Suprapubic skin (tissue), 4 donors: ENCODE results near the gene ATAD5. TPM values are rescaled to one million over a fixed set of nuclear protein-coding genes. Genes with fewer than 3 reads are reported as not detected.

ENCODE experiments used
- DNase-seq, 2 donors: peaks; one replicate each; pipeline ENCODE4 v3.0.0-alpha.2; 2019; ENCODE audit warnings: low spot score in 2 of 2
- H3K27ac ChIP-seq: fragments of 200-600 bp; sonication (generic); one replicate; pipeline ENCODE4 v1.5.1; 2019
- H3K27me3 ChIP-seq: fragments of 200-600 bp; sonication (generic); one replicate; pipeline ENCODE4 v1.5.1; 2019
- H3K36me3 ChIP-seq: fragments of 200-600 bp; sonication (generic); one replicate; pipeline ENCODE4 v1.5.1; 2019
- H3K4me1 ChIP-seq: fragments of 200-600 bp; sonication (generic); one replicate; pipeline ENCODE4 v1.5.1; 2019
- H3K4me3 ChIP-seq: fragments of 200-600 bp; sonication (generic); one replicate; pipeline ENCODE4 v1.5.1; 2019; ENCODE audit warnings: mild to moderate bottlenecking
- H3K9me3 ChIP-seq: fragments of 200-600 bp; sonication (generic); one replicate; pipeline ENCODE4 v1.5.1; 2019
- CTCF ChIP-seq, 2 donors: fragments of 200-600 bp in 1 of 2; fragments of 450-650 bp in 1 of 2; sonication (generic) in 1 of 2; IDR thresholded peaks; one replicate each; pipeline ENCODE4 v1.5.1; 2016 to 2019; ENCODE audit warnings: antibody characterized with exemption in 2 of 2, mild to moderate bottlenecking in 1 of 2, moderate library complexity in 1 of 2
- EP300 ChIP-seq: sonication (generic); formaldehyde crosslinking; IDR thresholded peaks from one replicate; pipeline ENCODE4 v1.6.1; 2017; ENCODE audit warnings: antibody characterized with exemption
- POLR2A ChIP-seq, 2 donors: fragments of 450-650 bp; IDR thresholded peaks; one replicate each; pipeline ENCODE4 v1.6.1; 2017; ENCODE audit warnings: antibody characterized with exemption in 2 of 2, mild to moderate bottlenecking in 2 of 2, moderate library complexity in 2 of 2
- POLR2AphosphoS5 ChIP-seq, 3 donors: sonication (generic); formaldehyde crosslinking; IDR thresholded peaks; one replicate each; pipeline ENCODE4 v1.6.1; 2017; ENCODE audit warnings: antibody characterized with exemption in 3 of 3
- WGBS: methylation state at CpG from one replicate; pipeline ENCODE4 v1.1.5; 2018; 5-methylcytosine and 5-hydroxymethylcytosine counted together
- total RNA-seq, 4 donors: library from RNA; depleted of rRNA; stranded (reverse); fragments of >200 nt; gene quantifications; one replicate each; pipeline ENCODE4 v1.1.0, GENCODE V29; 2016

The ATAD5 gene
- total RNA-seq, 4 donors from 2014 or later: 1.3 to 4.0 (median 2.3) TPM

- no peaks in the 10 kb centered on the region for H3K9me3 ChIP-seq
- peaks cover 2% of the 10 kb centered on the region for H3K36me3 ChIP-seq
- DNase-seq: no peak
- 68% methylated on average over 5 of the region's 5 CpGs for WGBS
- no peak overlapping the region for H3K4me3 ChIP-seq
- H3K27me3 ChIP-seq: no peaks in the 10 kb centered on the region
- no peaks in the 10 kb centered on the region for H3K4me1 ChIP-seq
- no peak overlapping the region for H3K27ac ChIP-seq
- TF ChIP-seq EP300 (no peak), POLR2A (IDR thresholded peaks at IDR 0.05) (no peak), POLR2AphosphoS5 (IDR thresholded peaks at IDR 0.05) (no peak), CTCF (IDR thresholded peaks at IDR 0.05) (no peak)
Measured at GRCh38 chr17:30933966-30934365, 102.2 kb downstream of the ATAD5 start.

GRCh38 chr17:30939051-30939689 lies 107.4 kb downstream of the ATAD5 start:
- no peak for DNase-seq
- no peak overlapping the region for H3K27ac ChIP-seq
- 85% methylated on average over 13 of the region's 13 CpGs for whole genome bisulfite sequencing
- H3K4me3 ChIP-seq: no peak overlapping the region
- H3K36me3 ChIP-seq: peaks cover 2% of the 10 kb centered on the region
- no peaks in the 10 kb centered on the region for H3K27me3 ChIP-seq
- no peak for TF ChIP-seq POLR2AphosphoS5 (IDR thresholded peaks at IDR 0.05)
- no peak for TF ChIP-seq EP300
- no peak for TF ChIP-seq CTCF (IDR thresholded peaks at IDR 0.05)
- no peak for TF ChIP-seq POLR2A (IDR thresholded peaks at IDR 0.05)
- H3K4me1 ChIP-seq: no peaks in the 10 kb centered on the region
- H3K9me3 ChIP-seq: no peaks in the 10 kb centered on the region

- 56% methylated on average over 4 of the region's 4 CpGs for WGBS
- no peaks in the 10 kb centered on the region for H3K27me3 ChIP-seq
- DNase-seq: no peak
Measured at GRCh38 chr17:30942308-30943079, 110.7 kb downstream of the ATAD5 start.

More at GRCh38 chr17:30942308-30943079, 110.7 kb downstream of the ATAD5 start:
- Histone ChIP-seq H3K9me3 (no peaks in the 10 kb centered on the region), H3K27ac (no peak overlapping the region), H3K4me1 (no peaks in the 10 kb centered on the region), H3K4me3 (no peak overlapping the region), H3K36me3 (peaks cover 7% of the 10 kb centered on the region)
- TF ChIP-seq EP300 (no peak), POLR2AphosphoS5 (IDR thresholded peaks at IDR 0.05) (no peak), POLR2A (IDR thresholded peaks at IDR 0.05) (no peak), CTCF (IDR thresholded peaks at IDR 0.05) (no peak)

Other genes starting within 250 kb of the ATAD5 start
- gene CRLF3, start 7.3 kb upstream of the ATAD5 start, total RNA-seq: 10 to 100 TPM; 16.1 to 24.1 (median 19.2) TPM
- gene TEFM, start 74.3 kb downstream of the ATAD5 start, total RNA-seq: 10 to 100 TPM in 1 of 4 donors, 1 to 10 TPM in 3; 4.7 to 11.0 (median 6.3) TPM
- gene ADAP2, start 90.0 kb downstream of the ATAD5 start, total RNA-seq: 10 to 100 TPM in 3 of 4 donors, 1 to 10 TPM in 1; 9.1 to 22.5 (median 17.7) TPM
- gene RNF135, start 139.1 kb downstream of the ATAD5 start, total RNA-seq: 10 to 100 TPM; 29.0 to 35.9 (median 32.8) TPM